Brain microvascular endothelial cell (primary cell): ENCODE results near the gene DPT.

Experiments used
- DNase-seq: peaks from one replicate; pipeline ENCODE4 v3.0.0-alpha.2; 2020
- H3K27ac ChIP-seq: fragments of 250-450 bp; sonication (Bioruptor Pico); 2 replicates; pipeline ENCODE4 v1.5.1; 2020; ENCODE audit warnings: mild to moderate bottlenecking, moderate library complexity
- H3K27me3 ChIP-seq: fragments of 250-450 bp; sonication (Bioruptor Pico); replicated peaks from 2 replicates; pipeline ENCODE4 v1.5.1; 2020; ENCODE audit warnings: mild to moderate bottlenecking
- H3K36me3 ChIP-seq: fragments of 250-450 bp; sonication (Bioruptor Pico); replicated peaks from 2 replicates; pipeline ENCODE4 v1.5.1; 2020; ENCODE audit warnings: mild to moderate bottlenecking
- H3K4me3 ChIP-seq: 2 replicates; pipeline ENCODE4 v1.5.1; 2011; ENCODE audit warnings: low read depth, mild to moderate bottlenecking, control low read depth, low read length, moderate library complexity
- CTCF ChIP-seq: IDR thresholded peaks from 2 replicates; pipeline ENCODE4 v1.5.1; 2011; ENCODE audit warnings: low read depth, mild to moderate bottlenecking, moderate library complexity, low read length, control low read depth, inconsistent platforms; ENCODE audit errors: missing control alignments
- in situ Hi-C: cut with HindIII; loops from 2 replicates; pipeline ENCODE4 v1.10.0; 2017; ENCODE audit warnings: low sequenced_read_pairs, low pct_ligation_motif_present

DPT gene

DNA sequence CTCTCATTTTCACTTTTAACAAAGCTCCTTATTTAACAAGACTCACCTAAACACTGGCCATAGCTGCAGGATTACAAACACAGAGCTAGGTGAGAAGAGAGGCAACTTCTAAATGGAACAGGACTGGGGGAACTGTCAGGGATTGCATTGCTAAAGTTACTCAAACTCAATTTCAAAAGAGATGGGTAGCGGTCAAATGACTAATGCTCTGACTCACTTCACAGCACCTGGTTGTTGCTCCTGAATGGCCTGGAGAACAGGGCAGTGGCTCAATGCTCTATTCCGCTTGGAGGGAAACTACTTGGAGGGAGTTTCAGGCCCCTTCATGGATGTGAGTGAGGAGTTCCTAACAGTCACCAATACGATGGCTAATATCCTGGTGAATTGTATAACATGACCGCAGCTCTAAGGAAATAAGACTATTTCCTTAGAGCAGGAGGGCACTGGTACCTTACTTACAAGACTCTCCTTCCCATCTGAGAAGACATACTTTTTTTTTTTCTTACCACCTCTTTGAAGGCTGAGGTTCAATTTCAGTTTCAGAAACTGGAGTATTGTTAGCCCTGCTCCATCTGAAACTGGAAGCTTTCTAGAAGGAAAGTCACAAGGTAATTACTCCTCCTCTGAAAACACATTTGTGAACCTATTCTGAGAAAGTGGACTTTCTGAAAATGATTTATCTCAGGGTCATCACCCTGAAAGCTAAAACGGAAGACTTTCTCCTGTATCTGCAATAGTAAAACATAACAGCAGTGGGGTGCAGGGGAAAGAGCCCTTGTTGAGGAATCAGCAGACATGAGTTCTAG is 9.5 kb downstream of the DPT start:
- TF ChIP-seq CTCF, result no peak
- Histone ChIP-seq H3K4me3 (no peak overlapping the region), H3K27me3 (no peaks in the 10 kb centered on the region), H3K27ac (no peak overlapping the region), H3K36me3 (no peaks in the 10 kb centered on the region)
- in situ Hi-C loops, result no loop called here
- DNase-seq, result no peak

GRCh38 chr1:168717906-168718891 is 10.8 kb downstream of the DPT start:
- no peaks in the 10 kb centered on the region for H3K27me3 ChIP-seq
- no peak overlapping the region for H3K27ac ChIP-seq
- no peak overlapping the region for H3K4me3 ChIP-seq
- no peaks in the 10 kb centered on the region for H3K36me3 ChIP-seq
- in situ Hi-C loops, result no loop called here
- no peak for TF ChIP-seq CTCF
- DNase-seq, result no peak

DNA sequence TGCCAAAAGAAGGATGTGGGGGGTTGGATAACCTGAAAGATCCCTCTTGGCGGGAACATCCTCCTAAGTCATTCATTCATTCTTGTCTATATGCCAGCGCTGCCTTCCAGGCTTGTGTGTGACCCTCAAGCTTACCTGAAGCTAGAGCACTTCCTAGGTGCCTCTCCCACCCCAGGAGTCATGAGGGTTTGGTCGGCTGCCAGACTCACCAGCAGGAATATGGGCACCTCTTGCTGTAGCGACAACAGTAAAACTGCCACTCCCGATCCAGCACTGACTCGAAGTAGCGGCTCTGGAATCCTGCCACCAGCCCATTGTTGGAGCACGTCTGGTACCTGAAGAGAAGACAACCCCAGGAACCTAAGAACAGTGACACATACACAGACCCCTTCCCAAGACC is 15.0 kb downstream of the DPT start:
- Histone ChIP-seq H3K27ac (no peak overlapping the region), H3K36me3 (no peaks in the 10 kb centered on the region), H3K27me3 (no peaks in the 10 kb centered on the region), H3K4me3 (no peak overlapping the region)
- no peak for TF ChIP-seq CTCF
- in situ Hi-C loops, result no loop called here
- no peak for DNase-seq

DNA sequence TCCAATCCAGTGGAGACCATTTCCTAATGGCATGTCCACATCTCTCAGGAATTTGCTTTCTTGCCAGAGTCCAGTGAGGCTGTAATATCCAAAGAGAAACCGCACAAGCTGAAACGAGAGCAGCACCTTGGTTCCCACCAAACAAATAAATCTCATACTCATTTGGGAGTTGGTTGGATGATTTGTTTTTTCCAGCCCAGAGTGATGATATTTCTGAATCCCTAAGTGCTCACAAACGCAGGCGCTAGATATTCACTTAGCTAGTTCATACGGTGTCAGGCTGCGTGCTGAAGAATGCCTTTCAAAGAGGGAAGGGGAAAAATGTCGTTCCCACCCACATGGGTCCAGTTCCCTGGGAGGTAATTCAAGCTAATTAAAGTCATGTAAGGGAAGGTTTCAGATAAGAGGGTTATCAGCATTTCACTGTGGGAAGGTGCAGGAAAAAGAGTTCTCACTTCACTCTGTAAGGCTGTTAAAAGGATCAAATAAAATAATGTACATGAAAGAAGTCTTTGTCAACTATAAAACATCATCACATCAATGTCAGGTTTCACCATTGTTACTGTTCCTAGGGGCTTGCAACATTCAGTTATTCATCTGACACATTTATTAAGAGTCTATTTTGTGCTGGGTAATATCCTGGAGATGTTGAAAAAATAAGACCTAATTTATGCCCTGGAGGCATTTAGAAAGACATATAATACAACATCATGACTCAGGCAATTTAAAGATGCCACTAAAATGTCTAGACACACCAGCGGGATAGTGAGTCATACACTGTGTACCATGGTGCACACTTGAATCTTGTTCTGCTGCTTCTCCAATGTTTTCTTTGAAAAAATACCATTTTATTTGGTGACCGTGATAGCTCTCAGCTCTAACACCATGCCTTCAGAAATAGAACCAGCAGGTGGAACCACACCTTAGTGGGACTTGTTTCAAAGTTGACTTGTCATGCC is 19.3 kb downstream of the DPT start:
- in situ Hi-C loops, result no loop called here
- peak overlapping the region; percentile 27 for H3K4me3 ChIP-seq
- peak; percentile 60 for DNase-seq
- no peaks in the 10 kb centered on the region for H3K27me3 ChIP-seq
- no peaks in the 10 kb centered on the region for H3K36me3 ChIP-seq
- no peak for TF ChIP-seq CTCF
- peak overlapping the region; percentile 27 for H3K27ac ChIP-seq

DNA sequence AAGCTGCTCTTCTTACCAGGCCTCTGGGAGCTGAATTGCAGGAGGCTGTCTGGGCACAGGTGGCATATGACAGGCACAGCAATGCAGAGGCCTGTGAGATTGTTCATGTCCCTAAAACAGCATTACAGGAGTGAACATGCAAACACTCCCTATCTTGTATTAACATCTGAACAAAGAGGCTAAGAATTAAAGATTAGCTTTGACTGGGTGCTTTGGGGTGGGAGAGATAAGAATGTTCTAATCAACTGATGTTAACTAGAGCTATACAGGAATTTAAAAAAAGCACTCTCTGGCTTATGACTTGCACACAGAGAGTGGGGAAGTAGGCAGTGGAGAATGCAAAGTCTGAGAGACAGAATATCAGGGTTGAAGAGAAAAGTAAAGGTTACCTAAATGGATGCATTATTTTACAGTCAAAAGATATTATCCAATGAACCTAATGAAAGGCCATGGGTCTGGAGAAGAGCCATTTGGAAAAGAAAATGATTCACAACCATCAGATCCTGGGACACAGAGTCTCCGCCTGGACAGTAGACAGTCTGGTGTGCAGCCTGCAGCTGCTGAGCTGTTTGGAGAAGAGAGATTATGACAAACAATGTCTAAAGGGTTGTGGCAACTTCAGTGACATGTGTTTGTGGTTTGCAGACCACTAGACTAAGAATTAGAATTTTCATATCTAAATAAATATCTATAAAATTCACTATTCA is 20.2 kb downstream of the DPT start:
- Histone ChIP-seq H3K4me3 (no peak overlapping the region), H3K27ac (no peak overlapping the region), H3K27me3 (no peaks in the 10 kb centered on the region), H3K36me3 (no peaks in the 10 kb centered on the region)
- in situ Hi-C loops, result no loop called here
- no peak for TF ChIP-seq CTCF
- DNase-seq, result no peak
